Neural crest cell (in vitro differentiated cells): ENCODE measurements around the gene CX3CL1. TPM values are rescaled to one million over a fixed set of nuclear protein-coding genes. Genes with fewer than 3 reads are reported as not detected.

Experiments used
- DNase-seq: peaks from one replicate; pipeline ENCODE4 v3.0.0; 2021; ENCODE audit warnings: low read depth, mixed read lengths, low spot score
- H3K27ac Mint-ChIP-seq: one replicate; pipeline ENCODE4 v1.8.0; 2021; ENCODE audit warnings: mild to moderate bottlenecking, mixed read lengths; ENCODE audit not compliant: unreplicated experiment
- H3K27me3 Mint-ChIP-seq: 2 replicates; pipeline ENCODE4 v1.8.0; 2021; ENCODE audit warnings: low read depth, mild to moderate bottlenecking, mixed read lengths
- H3K36me3 Mint-ChIP-seq: 2 replicates; pipeline ENCODE4 v1.8.0; 2021; ENCODE audit warnings: low read depth, mild to moderate bottlenecking, mixed read lengths
- H3K4me1 Mint-ChIP-seq: 2 replicates; pipeline ENCODE4 v1.8.0; 2021; ENCODE audit warnings: mixed read lengths
- H3K4me3 Mint-ChIP-seq: one replicate; pipeline ENCODE4 v1.8.0; 2021; ENCODE audit warnings: mild to moderate bottlenecking, mixed read lengths
- H3K9me3 Mint-ChIP-seq: 2 replicates; pipeline ENCODE4 v1.8.0; 2021; ENCODE audit warnings: mixed read lengths
- CTCF ChIP-seq: fragments of 200-600 bp; sonication (generic); conservative IDR thresholded peaks from 2 replicates; pipeline ENCODE4 v1.5.0; 2021; ENCODE audit warnings: antibody characterized with exemption, mild to moderate bottlenecking
- total RNA-seq: library from RNA; stranded (reverse); gene quantifications from 2 replicates; pipeline ENCODE4 v1.2.1, GENCODE V29; 2021

Gene CX3CL1
- total RNA-seq, 1 donor from 2014 or later: 6.0 TPM

- Mint-ChIP-seq H3K36me3 (no peaks in the 10 kb centered on the region), H3K27me3 (peaks cover 14% of the 10 kb centered on the region), H3K4me3 (no peak overlapping the region), H3K4me1 (peaks cover 10% of the 10 kb centered on the region), H3K27ac (no peak overlapping the region), H3K9me3 (no peaks in the 10 kb centered on the region)
- TF ChIP-seq CTCF: no peak
- DNase-seq: no peak
Observed at GRCh38 chr16:57409065-57409464, 36.8 kb downstream of the CX3CL1 start.

GRCh38 chr16:57409870-57410587 lies 37.7 kb downstream of the CX3CL1 start:
- H3K27ac Mint-ChIP-seq: peak overlapping the region; percentile 89
- H3K4me1 Mint-ChIP-seq: peaks cover 10% of the 10 kb centered on the region
- TF ChIP-seq CTCF: no peak
- no peak overlapping the region for H3K4me3 Mint-ChIP-seq
- no peaks in the 10 kb centered on the region for H3K9me3 Mint-ChIP-seq
- H3K27me3 Mint-ChIP-seq: peaks cover 5% of the 10 kb centered on the region
- H3K36me3 Mint-ChIP-seq: no peaks in the 10 kb centered on the region
- no peak for DNase-seq

- no peaks in the 10 kb centered on the region for H3K27me3 Mint-ChIP-seq
- no peak overlapping the region for H3K27ac Mint-ChIP-seq
Observed at GRCh38 chr16:57411362-57411976, 39.2 kb downstream of the CX3CL1 start.

GRCh38 chr16:57412584-57412983 lies 40.3 kb downstream of the CX3CL1 start:
- H3K27me3 Mint-ChIP-seq: no peaks in the 10 kb centered on the region
- no peak overlapping the region for H3K4me3 Mint-ChIP-seq
- no peak for TF ChIP-seq CTCF
- H3K9me3 Mint-ChIP-seq: no peaks in the 10 kb centered on the region
- H3K4me1 Mint-ChIP-seq: peaks cover 24% of the 10 kb centered on the region
- H3K27ac Mint-ChIP-seq: peak overlapping the region; percentile 78
- no peaks in the 10 kb centered on the region for H3K36me3 Mint-ChIP-seq
- no peak for DNase-seq

More at GRCh38 chr16:57411362-57411976, 39.2 kb downstream of the CX3CL1 start:
- Mint-ChIP-seq H3K9me3 (no peaks in the 10 kb centered on the region), H3K4me3 (no peak overlapping the region), H3K36me3 (no peaks in the 10 kb centered on the region), H3K4me1 (peaks cover 15% of the 10 kb centered on the region)
- no peak for DNase-seq
- no peak for TF ChIP-seq CTCF

GRCh38 chr16:57413301-57413730 lies 41.0 kb downstream of the CX3CL1 start:
- Mint-ChIP-seq H3K36me3 (no peaks in the 10 kb centered on the region), H3K4me1 (peaks cover 30% of the 10 kb centered on the region), H3K27ac (no peak overlapping the region), H3K4me3 (no peak overlapping the region), H3K9me3 (no peaks in the 10 kb centered on the region), H3K27me3 (no peaks in the 10 kb centered on the region)
- DNase-seq: no peak
- TF ChIP-seq CTCF: no peak
